ENCODE data around the gene MICALL1. TPM values are rescaled to one million over a fixed set of nuclear protein-coding genes. Genes with fewer than 3 reads are reported as not detected.
"Not testable (repeated sequence)": the region's sequence is repeated elsewhere in the genome, so short reads cannot be mapped to it uniquely, and the experiment has no call there.

The MICALL1 gene
- polyA plus RNA-seq, 1 experiment: 12.1 TPM

DNA sequence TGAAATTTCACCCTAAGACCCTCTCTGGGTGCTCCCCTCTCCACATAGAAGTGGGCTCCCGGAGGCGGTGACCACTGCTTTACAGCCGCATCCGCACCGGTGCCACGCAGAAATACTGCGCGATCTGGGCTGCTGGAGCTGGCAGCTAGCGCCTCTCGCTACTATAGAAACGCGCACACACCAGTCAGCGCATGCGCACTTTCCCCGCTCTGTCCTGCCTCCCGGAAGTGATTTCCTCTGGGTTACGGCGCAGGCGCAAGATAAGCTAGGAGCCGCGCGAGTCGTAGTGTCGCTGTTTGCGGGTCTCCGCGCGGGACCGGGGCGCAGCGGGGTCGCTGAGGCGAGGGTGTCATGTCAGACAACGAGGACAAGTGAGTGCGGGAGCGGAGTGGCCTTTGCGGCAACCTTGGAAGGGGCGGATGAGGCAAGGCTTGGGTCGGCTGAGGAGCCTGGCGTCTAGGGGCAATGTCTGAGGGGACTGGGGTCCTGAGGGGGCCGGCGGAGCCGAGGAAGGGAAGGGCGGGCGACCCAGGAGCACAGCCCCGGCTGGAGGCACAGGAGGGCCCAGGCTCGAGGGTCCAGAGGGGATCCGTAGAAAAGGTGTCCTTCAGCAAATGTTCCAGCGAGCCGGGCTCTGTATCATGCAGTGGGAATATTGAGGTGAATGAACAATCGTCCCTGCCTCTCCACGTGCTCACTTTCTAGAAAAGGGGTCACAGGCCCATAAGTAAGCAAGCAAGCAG, 47.5 kb downstream of the MICALL1 start, which contains the start of the genes C22orf23 and POLR2F:
Gene C22orf23, minus strand, starts transcription at position 165 of the 743 bp plus-strand sequence. CDS start 452 bp downstream, outside the sequence.
Gene POLR2F, plus strand, starts transcription at position 263 of the 743 bp plus-strand sequence. Its CDS starts 89 bp downstream, at position 352.
- POLR2A ChIA-PET: interaction anchor here (0.6 to 2.1 kb wide), 7 partner anchors 8 to 645 kb away, joined by 3 to 12 read pairs (median 5); partner anchors contain the start of gene MICALL1
- peak; percentile 88 for DNase-seq (ENCODE audit: low read depth, low spot score)
- peak within 1 kb of the TSS; percentile 52 for H3K27ac ChIP-seq (ENCODE audit: low read depth, low read length)
- TF ChIP-seq, protein P1, sequence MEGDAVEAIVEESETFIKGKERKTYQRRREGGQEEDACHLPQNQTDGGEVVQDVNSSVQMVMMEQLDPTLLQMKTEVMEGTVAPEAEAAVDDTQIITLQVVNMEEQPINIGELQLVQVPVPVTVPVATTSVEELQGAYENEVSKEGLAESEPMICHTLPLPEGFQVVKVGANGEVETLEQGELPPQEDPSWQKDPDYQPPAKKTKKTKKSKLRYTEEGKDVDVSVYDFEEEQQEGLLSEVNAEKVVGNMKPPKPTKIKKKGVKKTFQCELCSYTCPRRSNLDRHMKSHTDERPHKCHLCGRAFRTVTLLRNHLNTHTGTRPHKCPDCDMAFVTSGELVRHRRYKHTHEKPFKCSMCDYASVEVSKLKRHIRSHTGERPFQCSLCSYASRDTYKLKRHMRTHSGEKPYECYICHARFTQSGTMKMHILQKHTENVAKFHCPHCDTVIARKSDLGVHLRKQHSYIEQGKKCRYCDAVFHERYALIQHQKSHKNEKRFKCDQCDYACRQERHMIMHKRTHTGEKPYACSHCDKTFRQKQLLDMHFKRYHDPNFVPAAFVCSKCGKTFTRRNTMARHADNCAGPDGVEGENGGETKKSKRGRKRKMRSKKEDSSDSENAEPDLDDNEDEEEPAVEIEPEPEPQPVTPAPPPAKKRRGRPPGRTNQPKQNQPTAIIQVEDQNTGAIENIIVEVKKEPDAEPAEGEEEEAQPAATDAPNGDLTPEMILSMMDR (IDR thresholded peaks at IDR 0.05; ENCODE audit: low read depth, low read length): no peak
- peak within 1 kb of the TSS; percentile 100 for H3K4me3 ChIP-seq (ENCODE audit: low read depth, low read length)
- no peaks in the 10 kb centered on the region for H3K27me3 ChIP-seq (ENCODE audit: control insufficient read depth, insufficient read depth, low read length)
- no peaks in the 10 kb centered on the region; the same call in 1 of the 2 replicates for H3K9me3 ChIP-seq (ENCODE audit: control insufficient read depth, insufficient read depth, low read length)
- CTCF ChIA-PET: interaction anchor here (1.9 to 2.4 kb wide), 2 partner anchors 12 to 66 kb away, joined by 6 to 24 read pairs; no protein-coding TSS in a partner anchor

DNA sequence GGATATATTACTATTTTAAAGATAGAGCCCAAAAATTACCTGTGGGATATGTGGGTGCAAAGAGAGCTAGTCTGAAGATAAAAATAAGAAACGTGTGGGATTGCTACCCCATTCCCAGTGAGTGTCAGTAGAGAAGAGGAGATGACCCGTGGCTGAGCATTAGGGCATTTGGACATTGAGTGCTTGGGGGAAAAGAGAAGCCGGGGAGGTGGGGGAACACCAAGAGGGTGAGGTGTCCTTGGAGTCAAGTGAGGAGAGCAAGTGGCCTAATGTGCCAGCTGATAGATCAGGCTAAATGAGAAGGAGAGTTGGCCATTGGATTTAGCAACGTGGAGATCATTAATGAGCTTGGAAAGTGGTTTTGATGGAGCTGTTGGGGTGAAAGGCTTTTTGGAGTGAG, 48.6 kb downstream of the MICALL1 start:
- Histone ChIP-seq H3K9me3 (ENCODE audit: control insufficient read depth, insufficient read depth, low read length) (no peaks in the 10 kb centered on the region; the same call in 1 of the 2 replicates), H3K4me3 (ENCODE audit: low read depth, low read length) (peak overlapping the region; percentile 100), H3K27ac (ENCODE audit: low read depth, low read length) (no peak overlapping the region), H3K27me3 (ENCODE audit: control insufficient read depth, insufficient read depth, low read length) (no peaks in the 10 kb centered on the region)
- ChIA-PET CTCF (interaction anchor here (0.7 to 2.4 kb wide), 3 partner anchors 10 to 70 kb away, joined by 4 to 24 read pairs (median 6); no protein-coding TSS in a partner anchor), POLR2A (interaction anchor here (0.6 to 2.1 kb wide), 3 partner anchors 49 to 644 kb away, joined by 3 to 5 read pairs (median 3); partner anchors contain the start of gene MICALL1)
- no peak for DNase-seq (ENCODE audit: low read depth, low spot score)
- TF ChIP-seq, protein P1 (IDR thresholded peaks at IDR 0.05; ENCODE audit: low read depth, low read length): no peak

DNA sequence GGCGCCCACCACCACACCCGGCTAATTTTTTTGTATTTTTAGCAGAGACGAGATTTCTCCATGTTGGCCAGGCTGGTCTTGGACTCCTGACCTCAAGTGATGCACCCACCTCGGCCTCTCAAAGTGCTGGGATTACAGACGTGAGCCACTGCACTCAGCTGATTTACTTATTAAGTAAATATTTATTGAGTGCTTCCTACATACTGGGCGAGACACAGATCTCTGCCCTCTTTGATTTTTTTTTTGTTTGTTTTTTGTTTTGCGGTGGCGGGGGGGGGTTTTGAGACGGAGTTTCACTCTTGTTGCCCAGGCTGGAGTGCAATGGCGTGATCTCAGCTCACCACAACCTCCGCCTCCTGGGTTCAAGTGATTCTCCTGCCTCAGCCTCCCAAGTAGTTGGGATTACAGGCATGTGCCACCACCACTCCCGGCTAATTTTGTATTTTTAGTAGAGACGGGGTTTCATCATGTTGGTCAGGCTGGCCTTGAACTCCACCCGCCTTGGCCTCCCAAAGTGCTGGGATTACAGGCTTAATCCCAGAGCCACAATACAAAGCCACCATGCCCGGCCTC, 49.8 kb downstream of the MICALL1 start:
- not testable (repeated sequence) for DNase-seq (ENCODE audit: low read depth, low spot score); H3K9me3 ChIP-seq (ENCODE audit: control insufficient read depth, insufficient read depth, low read length); H3K27me3 ChIP-seq (ENCODE audit: control insufficient read depth, insufficient read depth, low read length); H3K27ac ChIP-seq (ENCODE audit: low read depth, low read length); H3K4me3 ChIP-seq (ENCODE audit: low read depth, low read length)
- POLR2A ChIA-PET: interaction anchor here (0.7 kb wide), 1 partner anchor 173 kb away, joined by 3 read pairs; no protein-coding TSS in a partner anchor
- CTCF ChIA-PET: interaction anchor here (0.5 kb wide), 1 partner anchor 93 kb away, joined by 4 read pairs; no protein-coding TSS in a partner anchor

DNA sequence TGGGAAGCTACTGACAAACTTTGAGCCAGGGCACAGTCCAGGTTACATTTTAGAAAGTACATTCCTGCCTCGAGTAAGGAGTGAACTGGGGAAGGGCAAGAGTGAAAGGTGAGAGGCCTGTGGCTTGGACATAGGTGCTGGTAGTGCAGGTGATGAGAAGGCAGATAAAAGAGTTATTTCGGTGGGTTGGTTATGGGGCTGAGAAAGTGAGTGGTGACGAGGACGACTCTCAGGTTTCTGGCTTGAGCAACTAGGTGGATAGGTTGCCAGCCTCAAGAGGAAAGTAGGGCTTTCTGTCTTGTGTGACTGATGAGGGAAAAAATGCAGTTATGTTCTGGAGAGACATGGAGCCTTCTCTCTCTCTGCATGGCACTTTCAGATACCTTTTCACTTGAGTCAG, 51.1 kb downstream of the MICALL1 start:
- Histone ChIP-seq H3K27ac (ENCODE audit: low read depth, low read length) (no peak overlapping the region), H3K9me3 (ENCODE audit: control insufficient read depth, insufficient read depth, low read length) (no peaks in the 10 kb centered on the region; the same call in 1 of the 2 replicates), H3K4me3 (ENCODE audit: low read depth, low read length) (no peak overlapping the region), H3K27me3 (ENCODE audit: control insufficient read depth, insufficient read depth, low read length) (no peaks in the 10 kb centered on the region)
- CTCF ChIA-PET: interaction anchor here (0.5 to 1.3 kb wide), 2 partner anchors 8 to 219 kb away, joined by 3 to 4 read pairs; no protein-coding TSS in a partner anchor
- DNase-seq (ENCODE audit: low read depth, low spot score): no peak
- POLR2A ChIA-PET: no interaction called here
- TF ChIP-seq, protein P1 (IDR thresholded peaks at IDR 0.05; ENCODE audit: low read depth, low read length): no peak

DNA sequence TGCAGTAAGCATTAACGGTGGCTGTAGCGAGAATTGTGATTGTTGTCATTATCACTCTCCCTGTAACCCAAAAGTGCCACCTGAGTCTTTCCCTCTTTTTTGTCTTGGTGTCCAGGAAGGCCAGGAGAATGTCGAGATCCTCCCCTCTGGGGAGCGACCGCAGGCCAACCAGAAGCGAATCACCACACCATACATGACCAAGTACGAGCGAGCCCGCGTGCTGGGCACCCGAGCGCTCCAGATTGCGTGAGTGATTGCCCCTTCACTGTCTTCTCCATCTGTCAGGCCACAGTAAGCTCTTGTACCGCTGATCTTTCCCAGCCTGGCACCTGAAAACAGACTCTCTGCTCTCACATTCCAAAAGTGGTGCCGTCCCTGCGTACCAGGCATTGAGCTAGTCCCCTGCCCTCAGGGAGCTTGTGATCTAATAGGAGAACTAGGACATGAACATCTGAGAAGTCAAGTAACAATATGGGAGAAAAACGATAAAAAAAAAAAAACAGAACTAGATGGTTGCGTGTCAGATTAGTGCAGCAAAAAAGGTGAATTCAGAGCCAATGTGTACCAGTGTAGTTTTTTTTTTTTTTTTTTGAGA, 53.2 kb downstream of the MICALL1 start:
- TF ChIP-seq, protein P1 (IDR thresholded peaks at IDR 0.05; ENCODE audit: low read depth, low read length): no peak
- Histone ChIP-seq H3K4me3 (ENCODE audit: low read depth, low read length) (no peak overlapping the region), H3K27ac (ENCODE audit: low read depth, low read length) (no peak overlapping the region), H3K27me3 (ENCODE audit: control insufficient read depth, insufficient read depth, low read length) (no peaks in the 10 kb centered on the region), H3K9me3 (ENCODE audit: control insufficient read depth, insufficient read depth, low read length) (no peaks in the 10 kb centered on the region)
- CTCF ChIA-PET: interaction anchor here (0.6 to 1.9 kb wide), 3 partner anchors 29 to 316 kb away, joined by 4 to 6 read pairs (median 5); no protein-coding TSS in a partner anchor
- POLR2A ChIA-PET: interaction anchor here (0.5 to 0.7 kb wide), 2 partner anchors 15 to 74 kb away, joined by 3 to 5 read pairs; no protein-coding TSS in a partner anchor
- DNase-seq (ENCODE audit: low read depth, low spot score): no peak

All from AG04450 (cell line).